Measurements from ENCODE around the gene WDR12.
"Not testable (repeated sequence)": the region's sequence is repeated elsewhere in the genome, so short reads cannot be mapped to it uniquely, and the experiment has no call there.

DNA sequence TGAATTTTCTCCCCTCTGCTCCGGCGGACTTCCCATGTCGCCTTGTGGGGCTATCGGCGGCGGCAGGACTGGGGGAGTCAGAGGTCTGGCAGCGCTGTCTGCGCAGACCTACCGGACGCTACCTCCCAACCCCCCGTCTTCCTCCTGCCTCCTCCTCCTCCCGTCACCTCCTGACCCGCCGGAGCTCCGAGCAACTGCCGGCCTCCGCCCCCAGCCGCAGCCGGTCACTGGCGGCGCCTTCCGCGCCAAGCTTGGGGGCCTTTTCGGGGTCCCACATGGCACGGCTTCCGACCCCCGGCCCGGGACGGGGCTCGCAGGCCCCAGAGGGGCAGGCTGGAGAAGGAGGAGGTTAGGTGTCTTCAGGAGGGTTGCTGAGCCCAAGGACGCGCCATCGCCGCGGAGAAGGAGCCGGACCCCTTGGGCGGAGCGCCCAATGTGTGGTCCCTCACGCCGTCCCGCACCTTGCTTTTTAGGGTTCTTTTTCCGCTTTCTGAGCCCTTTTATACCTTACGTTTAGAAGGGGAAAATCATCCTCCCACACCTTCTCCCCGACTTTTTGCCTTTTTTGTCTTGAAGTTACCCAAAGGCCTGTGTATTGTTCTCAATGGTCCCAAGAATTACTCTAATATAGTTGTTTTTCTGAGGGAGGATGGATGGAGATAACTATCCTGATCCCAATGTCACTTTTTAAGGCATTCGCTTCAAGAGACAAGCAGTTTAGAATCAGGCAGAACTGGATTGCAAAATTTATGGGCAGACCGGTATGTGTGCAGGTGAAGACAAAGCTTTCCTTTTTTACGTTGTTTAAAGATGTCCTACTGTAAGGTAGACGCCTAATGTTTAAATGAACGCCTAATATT is 1.1 kb upstream of the WDR12 start:
- not testable (repeated sequence) for TF ChIP-seq POLR2A, POLR2AphosphoS5 (IDR thresholded peaks at IDR 0.05)
- TF ChIP-seq, protein P1, sequence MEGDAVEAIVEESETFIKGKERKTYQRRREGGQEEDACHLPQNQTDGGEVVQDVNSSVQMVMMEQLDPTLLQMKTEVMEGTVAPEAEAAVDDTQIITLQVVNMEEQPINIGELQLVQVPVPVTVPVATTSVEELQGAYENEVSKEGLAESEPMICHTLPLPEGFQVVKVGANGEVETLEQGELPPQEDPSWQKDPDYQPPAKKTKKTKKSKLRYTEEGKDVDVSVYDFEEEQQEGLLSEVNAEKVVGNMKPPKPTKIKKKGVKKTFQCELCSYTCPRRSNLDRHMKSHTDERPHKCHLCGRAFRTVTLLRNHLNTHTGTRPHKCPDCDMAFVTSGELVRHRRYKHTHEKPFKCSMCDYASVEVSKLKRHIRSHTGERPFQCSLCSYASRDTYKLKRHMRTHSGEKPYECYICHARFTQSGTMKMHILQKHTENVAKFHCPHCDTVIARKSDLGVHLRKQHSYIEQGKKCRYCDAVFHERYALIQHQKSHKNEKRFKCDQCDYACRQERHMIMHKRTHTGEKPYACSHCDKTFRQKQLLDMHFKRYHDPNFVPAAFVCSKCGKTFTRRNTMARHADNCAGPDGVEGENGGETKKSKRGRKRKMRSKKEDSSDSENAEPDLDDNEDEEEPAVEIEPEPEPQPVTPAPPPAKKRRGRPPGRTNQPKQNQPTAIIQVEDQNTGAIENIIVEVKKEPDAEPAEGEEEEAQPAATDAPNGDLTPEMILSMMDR (IDR thresholded peaks at IDR 0.05) = not testable (repeated sequence)
